H9 (cell line): Measurements from ENCODE around the gene CSNK1E. TPM values are rescaled to one million over a fixed set of nuclear protein-coding genes. Genes with fewer than 3 reads are reported as not detected.
"Not testable (repeated sequence)": the region's sequence is repeated elsewhere in the genome, so short reads cannot be mapped to it uniquely, and the experiment has no call there.

Experiments used
- DNase-seq: peaks from one replicate; pipeline ENCODE4 v3.0.0-alpha.2; 2017
- H2AFZ ChIP-seq: one replicate; pipeline ENCODE4 v1.6.1; 2013; ENCODE audit warnings: mild to moderate bottlenecking, low read length, control low read depth, moderate library complexity
- H2AK5ac ChIP-seq: 2 replicates; pipeline ENCODE4 v1.6.1; 2013; ENCODE audit warnings: low read length, control low read depth, mixed read lengths; ENCODE audit not compliant: insufficient read length
- H2BK120ac ChIP-seq: one replicate; pipeline ENCODE4 v1.6.1; 2013; ENCODE audit warnings: low read depth, mild to moderate bottlenecking, low read length, control low read depth, inconsistent platforms; ENCODE audit not compliant: poor library complexity, severe bottlenecking
- H2BK12ac ChIP-seq: 2 replicates; pipeline ENCODE4 v1.6.1; 2013; ENCODE audit warnings: low read length, control low read depth, mixed read lengths, low read depth; ENCODE audit not compliant: insufficient read length
- H2BK15ac ChIP-seq: 2 replicates; pipeline ENCODE4 v1.6.1; 2013; ENCODE audit warnings: low read depth, low read length, control low read depth
- H2BK20ac ChIP-seq: one replicate; pipeline ENCODE4 v1.6.1; 2013; ENCODE audit warnings: low read depth, mild to moderate bottlenecking, low read length, control low read depth, inconsistent platforms; ENCODE audit not compliant: poor library complexity, severe bottlenecking
- H2BK5ac ChIP-seq: 2 replicates; pipeline ENCODE4 v1.6.1; 2013; ENCODE audit warnings: low read length, control low read depth, mixed read lengths; ENCODE audit not compliant: insufficient read length
- H3K14ac ChIP-seq: 2 replicates; pipeline ENCODE4 v1.6.1; 2013; ENCODE audit warnings: low read length, control low read depth; ENCODE audit not compliant: insufficient read depth
- H3K18ac ChIP-seq: 2 replicates; pipeline ENCODE4 v1.6.1; 2013; ENCODE audit warnings: low read depth, mild to moderate bottlenecking, mixed read lengths, low read length, control low read depth; ENCODE audit not compliant: insufficient read length
- H3K23ac ChIP-seq: 2 replicates; pipeline ENCODE4 v1.6.1; 2013; ENCODE audit warnings: low read length, control low read depth, mixed read lengths, low read depth; ENCODE audit not compliant: insufficient read length
- H3K23me2 ChIP-seq: 2 replicates; pipeline ENCODE4 v1.6.1; 2013; ENCODE audit warnings: low read depth, mild to moderate bottlenecking, mixed read lengths, low read length, control low read depth; ENCODE audit not compliant: insufficient read length, poor library complexity, severe bottlenecking
- H3K27ac ChIP-seq: 2 replicates; pipeline ENCODE4 v1.5.1; 2013; ENCODE audit warnings: low read length, control low read depth, mixed read lengths, low read depth; ENCODE audit not compliant: insufficient read length
- H3K27me3 ChIP-seq: 2 replicates; pipeline ENCODE4 v1.6.1; 2013; ENCODE audit warnings: low read length, control low read depth, inconsistent platforms; ENCODE audit not compliant: insufficient read depth
- H3K4ac ChIP-seq: 2 replicates; pipeline ENCODE4 v1.6.1; 2013; ENCODE audit warnings: low read depth, mild to moderate bottlenecking, control low read depth, inconsistent platforms, low read length, moderate library complexity
- H3K4me1 ChIP-seq: 2 replicates; pipeline ENCODE4 v1.6.1; 2013; ENCODE audit warnings: low read length, control low read depth, inconsistent platforms; ENCODE audit not compliant: insufficient read depth
- H3K4me2 ChIP-seq: 2 replicates; pipeline ENCODE4 v1.6.1; 2013; ENCODE audit warnings: low read length, control low read depth, mixed read lengths; ENCODE audit not compliant: insufficient read length, insufficient read depth
- H3K56ac ChIP-seq: 2 replicates; pipeline ENCODE4 v1.6.1; 2013; ENCODE audit warnings: low read depth, mild to moderate bottlenecking, mixed read lengths, low read length, control low read depth; ENCODE audit not compliant: insufficient read length
- H3K79me1 ChIP-seq: 2 replicates; pipeline ENCODE4 v1.6.1; 2013; ENCODE audit warnings: low read depth, mild to moderate bottlenecking, moderate library complexity, low read length, control low read depth, inconsistent platforms; ENCODE audit not compliant: insufficient read depth, poor library complexity, severe bottlenecking
- H3K79me2 ChIP-seq: 2 replicates; pipeline ENCODE4 v1.6.1; 2013; ENCODE audit warnings: low read length, control low read depth, inconsistent platforms; ENCODE audit not compliant: insufficient read depth
- H3K9ac ChIP-seq: 2 replicates; pipeline ENCODE4 v1.6.1; 2013; ENCODE audit warnings: low read length, control low read depth, mixed read lengths; ENCODE audit not compliant: insufficient read length; ENCODE audit errors: extremely low read depth
- H3K9me3 ChIP-seq: one replicate; pipeline ENCODE4 v1.6.1; 2013; ENCODE audit warnings: low read depth, low read length, inconsistent platforms; ENCODE audit not compliant: control insufficient read depth
- H3T11ph ChIP-seq: one replicate; pipeline ENCODE4 v1.6.1; 2013; ENCODE audit warnings: mild to moderate bottlenecking, low read length, control low read depth, inconsistent platforms
- H4K20me1 ChIP-seq: one replicate; pipeline ENCODE4 v1.6.1; 2013; ENCODE audit not compliant: control insufficient read depth, insufficient read length, insufficient read depth
- H4K5ac ChIP-seq: 2 replicates; pipeline ENCODE4 v1.6.1; 2013; ENCODE audit warnings: low read depth, mild to moderate bottlenecking, mixed read lengths, low read length, control low read depth; ENCODE audit not compliant: insufficient read length
- H4K8ac ChIP-seq: replicated peaks from 2 replicates; pipeline ENCODE4 v1.6.1; 2013; ENCODE audit warnings: low read length, control low read depth, mixed read lengths, low read depth; ENCODE audit not compliant: insufficient read length
- H4K91ac ChIP-seq: 2 replicates; pipeline ENCODE4 v1.6.1; 2013; ENCODE audit warnings: low read depth, mild to moderate bottlenecking, moderate library complexity, mixed read lengths, low read length, control low read depth; ENCODE audit not compliant: insufficient read length
- H3K27ac Mint-ChIP-seq, 3 experiments: 2 replicates in 2 of 3; 3 replicates in 1 of 3; pipeline ENCODE4 v1.8.0; 2020 to 2021; ENCODE audit warnings: mixed read lengths in 3 of 3, mild to moderate bottlenecking in 1 of 3, moderate library complexity in 1 of 3
- H3K27me3 Mint-ChIP-seq: 2 replicates; pipeline ENCODE4 v1.8.0; 2021; ENCODE audit warnings: low read depth, mild to moderate bottlenecking, moderate library complexity, mixed read lengths
- H3K36me3 Mint-ChIP-seq, 3 experiments: 2 replicates in 2 of 3; 3 replicates in 1 of 3; pipeline ENCODE4 v1.8.0; 2020 to 2021; ENCODE audit warnings: low read depth in 3 of 3, mixed read lengths in 3 of 3; ENCODE audit not compliant: insufficient read depth in 1 of 3
- H3K4me1 Mint-ChIP-seq, 2 experiments: 2 replicates each; pipeline ENCODE4 v1.8.0; 2020; ENCODE audit warnings: mixed read lengths in 2 of 2
- H3K4me3 Mint-ChIP-seq, 2 experiments: 2 replicates in 1 of 2; 3 replicates in 1 of 2; pipeline ENCODE4 v1.8.0; 2020 to 2021; ENCODE audit warnings: mild to moderate bottlenecking in 2 of 2, mixed read lengths in 2 of 2, moderate library complexity in 1 of 2
- H3K9me3 Mint-ChIP-seq, 2 experiments: 2 replicates in 1 of 2; 3 replicates in 1 of 2; pipeline ENCODE4 v1.8.0; 2020; ENCODE audit warnings: mild to moderate bottlenecking in 2 of 2, mixed read lengths in 2 of 2, moderate library complexity in 1 of 2
- WGBS: extraction: QIAGEN DNeasy Blood & Tissue Kit; methylation state at CpG from one replicate; pipeline ENCODE4 v1.1.7; 2013; ENCODE audit warnings: missing lambda C conversion rate, low lambda C conversion rate, mixed read lengths; ENCODE audit not compliant: insufficient read length; ENCODE audit errors: extremely low coverage; 5-methylcytosine and 5-hydroxymethylcytosine counted together
- total RNA-seq: library from RNA; stranded (reverse); gene quantifications from 2 replicates; pipeline ENCODE4 v1.2.1, GENCODE V29; 2021

Gene CSNK1E
- total RNA-seq, 1 experiment from 2014 or later: 236 TPM

DNA sequence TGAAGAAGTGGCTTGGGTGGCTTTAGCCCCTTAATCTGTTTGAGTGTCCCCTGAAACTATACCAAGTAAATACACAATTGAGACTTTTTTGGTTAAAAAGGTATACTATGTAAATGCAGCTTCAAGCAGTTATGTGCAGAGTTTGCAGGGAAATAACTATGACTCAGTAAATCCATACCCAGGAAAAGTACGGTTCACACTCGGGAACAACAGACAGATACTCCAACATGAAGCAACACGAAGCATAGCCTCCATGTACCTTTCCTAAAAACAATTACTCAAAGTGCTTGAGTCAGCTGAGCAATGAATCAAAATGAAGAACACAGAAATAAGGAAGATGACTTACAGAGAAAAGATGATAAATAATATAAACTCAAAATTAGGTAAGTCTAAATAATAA, 47.9 kb upstream of the CSNK1E start:
- not testable (repeated sequence) for H2BK5ac ChIP-seq, H3T11ph ChIP-seq, H3K79me1 ChIP-seq, H3K56ac ChIP-seq, H3K4ac ChIP-seq, H2BK12ac ChIP-seq, H2BK15ac ChIP-seq, H3K27me3 Mint-ChIP-seq, H3K9me3 Mint-ChIP-seq, H3K27me3 ChIP-seq, H3K23ac ChIP-seq, H4K91ac ChIP-seq, H3K79me2 ChIP-seq, H2AK5ac ChIP-seq, H3K9ac ChIP-seq, H3K27ac ChIP-seq, H3K14ac ChIP-seq, H2BK120ac ChIP-seq, H3K23me2 ChIP-seq, H4K20me1 ChIP-seq, H3K4me1 Mint-ChIP-seq, DNase-seq, H4K5ac ChIP-seq, H2AFZ ChIP-seq, H3K18ac ChIP-seq, H3K4me3 Mint-ChIP-seq, H3K4me1 ChIP-seq, H2BK20ac ChIP-seq, H3K27ac Mint-ChIP-seq, H3K4me2 ChIP-seq, H4K8ac ChIP-seq, H3K9me3 ChIP-seq
- WGBS: no CpG with 5 or more reads among the region's 3 CpGs
- peaks cover 14 to 40% (median 32%) of the 10 kb centered on the region in 3 experiments; a peak in 6 of 7 replicates for H3K36me3 Mint-ChIP-seq

DNA sequence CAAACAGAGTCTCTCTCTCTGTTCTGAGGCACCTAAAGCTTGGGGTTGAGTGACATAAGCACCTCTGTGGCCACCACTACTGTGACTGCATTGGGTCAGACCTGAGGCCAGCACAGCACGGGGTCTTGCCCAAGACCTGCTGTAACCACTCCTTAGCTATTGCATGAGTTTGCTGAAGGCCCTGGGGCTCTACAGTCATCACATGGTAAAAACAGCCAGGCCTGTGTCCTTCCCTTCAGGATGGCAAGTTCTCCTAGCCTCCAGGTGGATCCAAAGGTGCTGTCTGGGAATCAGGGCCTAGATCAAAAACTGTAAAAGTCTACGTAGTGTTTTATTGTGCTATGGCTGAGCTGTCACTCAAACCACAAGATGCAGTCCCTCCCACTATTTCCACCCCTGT, 43.3 kb upstream of the CSNK1E start:
- not testable (repeated sequence) for H3K4me1 ChIP-seq, H4K8ac ChIP-seq, H3K27ac ChIP-seq, H3K4me1 Mint-ChIP-seq, H2AFZ ChIP-seq, H3K79me1 ChIP-seq, H2BK12ac ChIP-seq, H3K4ac ChIP-seq, H3T11ph ChIP-seq, H3K27ac Mint-ChIP-seq, H4K91ac ChIP-seq, H2BK15ac ChIP-seq, H3K9me3 Mint-ChIP-seq, H3K9me3 ChIP-seq, H4K5ac ChIP-seq, H3K4me2 ChIP-seq, H4K20me1 ChIP-seq, H3K14ac ChIP-seq, H2BK5ac ChIP-seq, H3K18ac ChIP-seq, H2BK20ac ChIP-seq, H3K4me3 Mint-ChIP-seq, H3K23me2 ChIP-seq, H3K27me3 Mint-ChIP-seq, H3K9ac ChIP-seq, H3K27me3 ChIP-seq, DNase-seq, H3K79me2 ChIP-seq, H2AK5ac ChIP-seq, H2BK120ac ChIP-seq, H3K23ac ChIP-seq, H3K56ac ChIP-seq
- peaks cover 11 to 41% (median 35%) of the 10 kb centered on the region in 3 experiments; a peak in 6 of 7 replicates for H3K36me3 Mint-ChIP-seq
- no CpG with 5 or more reads among the region's 2 CpGs for WGBS
